H1 (cell line): ENCODE data around the gene CLCNKB. TPM values are rescaled to one million over a fixed set of nuclear protein-coding genes. Genes with fewer than 3 reads are reported as not detected.
A peak's percentile ranks its signal among the peaks of the same experiment; 100 is the strongest.
"Not testable (repeated sequence)": the region's sequence is repeated elsewhere in the genome, so short reads cannot be mapped to it uniquely, and the experiment has no call there.

ENCODE experiments used
- CTCF ChIA-PET: fragments of 300-600 bp; sonication (Branson Sonifier 250); formaldehyde crosslinking; loops from one replicate; lab custom pipeline; 2021; ENCODE audit not compliant: partially characterized antibody; lab: Charles Lee
- POLR2A ChIA-PET: fragments of 300-600 bp; sonication (Branson Sonifier 250); formaldehyde crosslinking; loops from one replicate; lab custom pipeline; 2021; ENCODE audit warnings: inconsistent platforms; ENCODE audit not compliant: partially characterized antibody; lab: Charles Lee
- DNase-seq, 2 experiments: peaks; one replicate each; pipeline versions ENCODE4 v3.0.0 to v3.0.0-alpha.2; 2010 to 2022; ENCODE audit warnings: low spot score in 2 of 2, low read depth in 1 of 2, mixed read lengths in 1 of 2
- FAIRE-seq: peaks from 2 replicates; lab custom pipeline; 2011; peaks lifted over from hg19 to GRCh38; lab: Jason Lieb, UNC
- H2AFZ ChIP-seq: 2 replicates; pipeline ENCODE4 v1.8.1; 2012; ENCODE audit warnings: low read length, inconsistent platforms
- H2AK5ac ChIP-seq: 2 replicates; pipeline ENCODE4 v1.6.1; 2013; ENCODE audit warnings: low read depth, low read length
- H2BK120ac ChIP-seq: replicated peaks from 2 replicates; pipeline ENCODE3; 2013; ENCODE audit warnings: low read depth, low read length, inconsistent platforms
- H2BK12ac ChIP-seq: 2 replicates; pipeline ENCODE4 v1.6.1; 2013; ENCODE audit warnings: low read depth, low read length
- H2BK15ac ChIP-seq: 2 replicates; pipeline ENCODE4 v1.6.1; 2013; ENCODE audit warnings: low read length
- H2BK20ac ChIP-seq: 2 replicates; pipeline ENCODE4 v1.6.1; 2013; ENCODE audit warnings: low read length
- H2BK5ac ChIP-seq: 2 replicates; pipeline ENCODE4 v1.6.1; 2013; ENCODE audit warnings: low read depth, low read length
- H3K14ac ChIP-seq: 2 replicates; pipeline ENCODE4 v1.6.1; 2013; ENCODE audit warnings: inconsistent platforms; ENCODE audit not compliant: insufficient read length
- H3K18ac ChIP-seq: 2 replicates; pipeline ENCODE4 v1.6.1; 2013; ENCODE audit warnings: low read length; ENCODE audit errors: extremely low read depth
- H3K23ac ChIP-seq: 2 replicates; pipeline ENCODE4 v1.6.1; 2013; ENCODE audit warnings: inconsistent platforms; ENCODE audit not compliant: insufficient read length
- H3K23me2 ChIP-seq: 2 replicates; pipeline ENCODE4 v1.6.1; 2013; ENCODE audit warnings: low read depth, low read length
- H3K27ac ChIP-seq: 2 replicates; pipeline ENCODE4 v1.6.1; 2011; ENCODE audit warnings: low read depth, low read length, inconsistent platforms
- H3K27me3 ChIP-seq, 4 experiments: replicated peaks in 1 of 4; 1 replicate in 1 of 4; 2 replicates in 3 of 4; pipeline versions ENCODE4 v1.6.1 to v1.8.1; 2011 to 2013; ENCODE audit warnings: low read length in 3 of 4, mild to moderate bottlenecking in 3 of 4, inconsistent platforms in 2 of 4, mixed read lengths in 2 of 4, moderate library complexity in 1 of 4; ENCODE audit not compliant: control insufficient read depth in 3 of 4, insufficient read depth in 3 of 4; ENCODE audit errors: extremely low read depth in 1 of 4
- H3K36me3 ChIP-seq, 4 experiments: 2 replicates each; pipeline versions ENCODE4 v1.6.1 to v1.8.1; 2011 to 2013; ENCODE audit warnings: mild to moderate bottlenecking in 4 of 4, low read length in 3 of 4, moderate library complexity in 2 of 4, control low read depth in 1 of 4, inconsistent platforms in 1 of 4; ENCODE audit not compliant: insufficient read depth in 4 of 4, control insufficient read depth in 2 of 4
- H3K4ac ChIP-seq: replicated peaks from 2 replicates; pipeline ENCODE3; 2013; ENCODE audit warnings: low read length, low read depth, mixed read lengths, inconsistent platforms; ENCODE audit not compliant: insufficient read length
- H3K4me1 ChIP-seq, 4 experiments: replicated peaks in 1 of 4; 1 replicate in 1 of 4; 2 replicates in 3 of 4; pipeline versions ENCODE4 v1.6.1 to v1.8.1; 2011 to 2013; ENCODE audit warnings: low read length in 3 of 4, inconsistent platforms in 2 of 4, mixed read lengths in 1 of 4; ENCODE audit not compliant: insufficient read depth in 4 of 4, control insufficient read depth in 3 of 4
- H3K4me2 ChIP-seq, 2 experiments: 2 replicates each; pipeline versions ENCODE4 v1.6.1 to v1.8.1; 2011 to 2013; ENCODE audit warnings: low read depth in 2 of 2, low read length in 2 of 2, control low read depth in 1 of 2, inconsistent platforms in 1 of 2, mild to moderate bottlenecking in 1 of 2; ENCODE audit not compliant: insufficient read depth in 1 of 2
- H3K4me3 ChIP-seq, 4 experiments: fragments of 200-600, 300-600 bp in 1 of 4; sonication (generic), shearing (Covaris generic), sonication (Bioruptor Twin) in 1 of 4; 2 replicates each; pipeline versions ENCODE4 v1.5.1 to v1.8.1; 2011 to 2016; ENCODE audit warnings: low read length in 4 of 4, low read depth in 3 of 4, control low read depth in 2 of 4, inconsistent platforms in 2 of 4, mild to moderate bottlenecking in 2 of 4, mixed read lengths in 1 of 4, moderate library complexity in 1 of 4; ENCODE audit not compliant: insufficient read depth in 2 of 4; ENCODE audit errors: extremely low read depth in 1 of 4
- H3K56ac ChIP-seq: replicated peaks from 2 replicates; pipeline ENCODE3; 2013; ENCODE audit warnings: low read depth, mild to moderate bottlenecking, mixed read lengths, low read length, inconsistent platforms; ENCODE audit not compliant: insufficient read length
- H3K79me1 ChIP-seq: 2 replicates; pipeline ENCODE4 v1.6.1; 2013; ENCODE audit warnings: low read depth, low read length, control low read depth
- H3K79me2 ChIP-seq, 2 experiments: 2 replicates each; pipeline versions ENCODE4 v1.6.1 to v1.8.1; 2012 to 2013; ENCODE audit warnings: low read length in 2 of 2, mild to moderate bottlenecking in 2 of 2, inconsistent platforms in 1 of 2; ENCODE audit not compliant: insufficient read depth in 2 of 2, control insufficient read depth in 1 of 2
- H3K9ac ChIP-seq, 4 experiments: replicated peaks in 1 of 4; 1 replicate in 1 of 4; 2 replicates in 3 of 4; pipeline versions ENCODE4 v1.6.1 to v1.8.1; 2011 to 2013; ENCODE audit warnings: low read depth in 3 of 4, low read length in 3 of 4, control low read depth in 2 of 4, mild to moderate bottlenecking in 2 of 4, moderate library complexity in 2 of 4, inconsistent platforms in 1 of 4; ENCODE audit errors: extremely low read depth in 1 of 4
- H3K9me3 ChIP-seq, 2 experiments: 2 replicates each; pipeline versions ENCODE4 v1.6.1 to v1.8.1; 2012 to 2013; ENCODE audit warnings: mild to moderate bottlenecking in 2 of 2, moderate library complexity in 2 of 2, control low read depth in 1 of 2, inconsistent platforms in 1 of 2, low read depth in 1 of 2, low read length in 1 of 2, mixed read lengths in 1 of 2; ENCODE audit not compliant: insufficient read depth in 2 of 2
- H4K20me1 ChIP-seq, 2 experiments: replicated peaks in 1 of 2; 2 replicates each; pipeline versions ENCODE3 to v1.8.1; 2011 to 2013; ENCODE audit warnings: inconsistent platforms in 2 of 2, low read length in 2 of 2, mild to moderate bottlenecking in 1 of 2; ENCODE audit not compliant: insufficient read depth in 2 of 2, control insufficient read depth in 1 of 2
- H4K5ac ChIP-seq: 2 replicates; pipeline ENCODE4 v1.6.1; 2013; ENCODE audit warnings: low read length, low read depth, mixed read lengths, inconsistent platforms; ENCODE audit not compliant: insufficient read length
- H4K8ac ChIP-seq: 2 replicates; pipeline ENCODE4 v1.8.0; 2013; ENCODE audit warnings: mild to moderate bottlenecking, moderate library complexity, low read length, inconsistent platforms; ENCODE audit not compliant: insufficient read depth; ENCODE audit errors: extremely low read depth
- H4K91ac ChIP-seq: replicated peaks from 2 replicates; pipeline ENCODE3; 2013; ENCODE audit warnings: low read length, mixed read lengths, inconsistent platforms; ENCODE audit not compliant: insufficient read length
- CTCF ChIP-seq, 3 experiments: IDR thresholded peaks; 1 replicate in 2 of 3; 2 replicates in 1 of 3; pipeline versions ENCODE4 v1.5.1 to v1.6.1; 2011; ENCODE audit warnings: low read length in 3 of 3, mild to moderate bottlenecking in 3 of 3, inconsistent platforms in 2 of 3, low read depth in 1 of 3, moderate library complexity in 1 of 3; ENCODE audit not compliant: insufficient read depth in 1 of 3; ENCODE audit errors: control extremely low read depth in 1 of 3
- MAX ChIP-seq: IDR thresholded peaks from 2 replicates; pipeline ENCODE4 v1.6.1; 2012; ENCODE audit warnings: inconsistent platforms
- RAD21 ChIP-seq, 2 experiments: IDR thresholded peaks in 1 of 2; conservative IDR thresholded peaks in 1 of 2; 2 replicates each; pipeline ENCODE4 v1.6.1; 2011; ENCODE audit warnings: low read depth in 2 of 2, low read length in 2 of 2, improper control_type of control experiment in 1 of 2, inconsistent platforms in 1 of 2, mild to moderate bottlenecking in 1 of 2, moderate library complexity in 1 of 2
- RBBP5 ChIP-seq: IDR thresholded peaks from 2 replicates; pipeline ENCODE4 v1.7.1; 2012; ENCODE audit warnings: low read depth, mild to moderate bottlenecking, inconsistent platforms, low read length, moderate library complexity, borderline replicate concordance
- WGBS, 2 experiments: shearing (Covaris generic) in 1 of 2; methylation state at CpG; one replicate each; pipeline versions ENCODE4 v1.1.6 to v1.1.7; 2013 to 2015; ENCODE audit warnings: low lambda C conversion rate in 2 of 2, mixed read lengths in 2 of 2, inconsistent platforms in 1 of 2, low coverage in 1 of 2, missing lambda C conversion rate in 1 of 2; ENCODE audit not compliant: insufficient replicate concordance in 2 of 2, insufficient coverage in 1 of 2, insufficient read length in 1 of 2; ENCODE audit errors: extremely low coverage in 1 of 2, missing lambda C conversion rate in 1 of 2; 5-methylcytosine and 5-hydroxymethylcytosine counted together
- polyA plus RNA-seq, 7 experiments: library from polyadenylated mRNA; depleted of rRNA in 3 of 7; stranded (reverse) in 5 of 7; unstranded in 2 of 7; fragments of >200 nt in 5 of 7; fragments of 200-250 nt in 2 of 7; gene quantifications; 1 replicate in 5 of 7; 2 replicates in 1 of 7; 4 replicates in 1 of 7; pipeline versions ENCODE4 v1.2.1 to v1.2.3, GENCODE V29; 2011 to 2013; ENCODE audit warnings: missing spikeins in 2 of 7, mixed read lengths in 2 of 7
- total RNA-seq: library from RNA; stranded (reverse); fragmentation: NEBNext Ultra II Directional; extraction: Animal tissue kit (Norgen Biotek cat#: 25700); gene quantifications from 2 replicates; pipeline ENCODE4 v1.2.1, GENCODE V29; 2021

Gene CLCNKB
- total and polyA plus RNA-seq, 2 of the 8 experiments (the other 6 are each of a cell fraction or from before 2014, with no cell fraction given), result 1.2 to 3.5 TPM

GRCh38 chr1:16026302-16026701 lies 17.3 kb upstream of the CLCNKB start:
- not testable (repeated sequence) for H3K9ac ChIP-seq, H2BK20ac ChIP-seq, H2AK5ac ChIP-seq, H3K56ac ChIP-seq, H3K79me1 ChIP-seq, H3K27me3 ChIP-seq, H4K91ac ChIP-seq, H3K18ac ChIP-seq, DNase-seq, H2BK12ac ChIP-seq, H3K9me3 ChIP-seq, H3K27ac ChIP-seq, H2AFZ ChIP-seq, H3K23ac ChIP-seq, H3K4ac ChIP-seq, H3K36me3 ChIP-seq, H2BK5ac ChIP-seq, H3K23me2 ChIP-seq, H3K79me2 ChIP-seq, H2BK120ac ChIP-seq, H4K8ac ChIP-seq, H3K14ac ChIP-seq, H4K20me1 ChIP-seq, FAIRE-seq, H4K5ac ChIP-seq
- peak in 1 of 3 experiments; percentile 5; a peak in 1 of 4 replicates for TF ChIP-seq CTCF (IDR thresholded peaks at IDR 0.05; ENCODE audit: control extremely low read depth in 1 of 3, insufficient read depth in 1 of 3, low read depth in 1 of 3, low read length in 3 of 3)
- 0 out of 2 replicates have a peak, but pooled peaks have one; percentile 8 for TF ChIP-seq RBBP5
- TF ChIP-seq MAX, result 0 out of 2 replicates have a peak, but pooled peaks have one; percentile 14
- peak; percentile 29 to 31; a peak in 2 of 4 replicates for TF ChIP-seq RAD21 (IDR thresholded peaks at IDR 0.05 in 1 of 2, conservative IDR thresholded peaks at IDR 0.05 in 1 of 2; ENCODE audit: low read depth in 2 of 2, low read length in 2 of 2)
- H2BK15ac ChIP-seq, result 0 out of 2 replicates have a peak overlapping the region, but pooled peaks have one; percentile 29
- POLR2A ChIA-PET, result interaction anchor here (1.3 to 2.6 kb wide), 3 partner anchors 9 to 50 kb away, joined by 3 to 13 read pairs (median 5); partner anchors contain the start of gene ZBTB17
- H3K4me1 ChIP-seq, result peaks cover 0 to 12% (median 8%) of the 10 kb centered on the region in 4 experiments; a peak in 6 of 7 replicates
- WGBS, 2 experiments, result 10% methylated on average over 2 of the region's 10 CpGs; no CpG with 5 or more reads in 1 of the 2 experiments
- H3K4me3 ChIP-seq, result peak overlapping the region in 3 of 4 experiments; percentile 10 to 54 (median 24); a peak in 4 of 8 replicates
- CTCF ChIA-PET, result interaction anchor here (0.7 to 2.2 kb wide), 8 partner anchors 9 to 56 kb away, joined by 3 to 12 read pairs (median 6); partner anchors contain the start of gene HSPB7
- peak overlapping the region; percentile 73 to 75 for H3K4me2 ChIP-seq
